ENCODE measurements around the gene APOC3. TPM values are rescaled to one million over a fixed set of nuclear protein-coding genes. Genes with fewer than 3 reads are reported as not detected.
"Not testable (repeated sequence)": the region's sequence is repeated elsewhere in the genome, so short reads cannot be mapped to it uniquely, and the experiment has no call there.

Gene APOC3
- polyA plus RNA-seq, 4 donors = 273 to 10,182 (median 3,455) TPM

DNA sequence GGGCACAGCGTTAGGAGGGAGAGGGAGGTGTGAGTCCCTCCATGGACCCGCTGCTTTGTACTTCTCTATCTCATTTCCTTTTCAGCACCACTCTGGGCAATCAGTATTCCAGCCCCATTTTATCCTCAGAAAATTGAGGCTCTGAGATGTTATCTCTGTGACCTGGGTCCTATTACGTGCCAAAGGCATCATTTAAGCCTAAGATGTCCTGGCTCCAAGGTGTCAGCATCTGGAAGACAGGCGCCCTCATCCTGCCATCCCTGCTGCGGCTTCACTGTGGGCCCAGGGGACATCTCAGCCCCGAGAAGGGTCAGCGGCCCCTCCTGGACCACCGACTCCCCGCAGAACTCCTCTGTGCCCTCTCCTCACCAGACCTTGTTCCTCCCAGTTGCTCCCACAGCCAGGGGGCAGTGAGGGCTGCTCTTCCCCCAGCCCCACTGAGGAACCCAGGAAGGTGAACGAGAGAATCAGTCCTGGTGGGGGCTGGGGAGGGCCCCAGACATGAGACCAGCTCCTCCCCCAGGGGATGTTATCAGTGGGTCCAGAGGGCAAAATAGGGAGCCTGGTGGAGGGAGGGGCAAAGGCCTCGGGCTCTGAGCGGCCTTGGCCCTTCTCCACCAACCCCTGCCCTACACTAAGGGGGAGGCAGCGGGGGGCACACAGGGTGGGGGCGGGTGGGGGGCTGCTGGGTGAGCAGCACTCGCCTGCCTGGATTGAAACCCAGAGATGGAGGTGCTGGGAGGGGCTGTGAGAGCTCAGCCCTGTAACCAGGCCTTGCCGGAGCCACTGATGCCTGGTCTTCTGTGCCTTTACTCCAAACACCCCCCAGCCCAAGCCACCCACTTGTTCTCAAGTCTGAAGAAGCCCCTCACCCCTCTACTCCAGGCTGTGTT lies 829 bp upstream of the APOC3 start:
- peaks cover 0 to 22% (median 0%) of the 10 kb centered on the region in 3 donors for H3K36me3 ChIP-seq (ENCODE audit: control insufficient read depth in 3 of 3, insufficient read depth in 2 of 3, low read depth in 1 of 3, low read length in 3 of 3)
- peak; percentile 90 to 93 for DNase-seq
- H3K27ac ChIP-seq (ENCODE audit: low read depth in 1 of 3, low read length in 2 of 3) = peak overlapping the region; percentile 4 to 99 (median 93)
- no peaks in the 10 kb centered on the region for H3K27me3 ChIP-seq (ENCODE audit: control insufficient read depth in 3 of 3, insufficient read depth in 3 of 3, low read length in 3 of 3)
- no peaks in the 10 kb centered on the region for H3K9me3 ChIP-seq (ENCODE audit: control insufficient read depth in 2 of 2, insufficient read depth in 1 of 2, low read depth in 1 of 2, low read length in 1 of 2)
- no peak for FAIRE-seq
- 27 to 56% (median 37%) methylated on average over 12 to 16 of the region's 16 CpGs for WGBS, 3 donors
- H3K4me3 ChIP-seq (ENCODE audit: low read depth in 1 of 3, low read length in 3 of 3) = peak overlapping the region in 2 of 3 donors; percentile 45 to 48
- peaks cover 5 to 76% (median 11%) of the 10 kb centered on the region in 3 donors for H3K4me1 ChIP-seq (ENCODE audit: control insufficient read depth in 3 of 3, insufficient read depth in 2 of 3, low read depth in 1 of 3, low read length in 2 of 3)

DNA sequence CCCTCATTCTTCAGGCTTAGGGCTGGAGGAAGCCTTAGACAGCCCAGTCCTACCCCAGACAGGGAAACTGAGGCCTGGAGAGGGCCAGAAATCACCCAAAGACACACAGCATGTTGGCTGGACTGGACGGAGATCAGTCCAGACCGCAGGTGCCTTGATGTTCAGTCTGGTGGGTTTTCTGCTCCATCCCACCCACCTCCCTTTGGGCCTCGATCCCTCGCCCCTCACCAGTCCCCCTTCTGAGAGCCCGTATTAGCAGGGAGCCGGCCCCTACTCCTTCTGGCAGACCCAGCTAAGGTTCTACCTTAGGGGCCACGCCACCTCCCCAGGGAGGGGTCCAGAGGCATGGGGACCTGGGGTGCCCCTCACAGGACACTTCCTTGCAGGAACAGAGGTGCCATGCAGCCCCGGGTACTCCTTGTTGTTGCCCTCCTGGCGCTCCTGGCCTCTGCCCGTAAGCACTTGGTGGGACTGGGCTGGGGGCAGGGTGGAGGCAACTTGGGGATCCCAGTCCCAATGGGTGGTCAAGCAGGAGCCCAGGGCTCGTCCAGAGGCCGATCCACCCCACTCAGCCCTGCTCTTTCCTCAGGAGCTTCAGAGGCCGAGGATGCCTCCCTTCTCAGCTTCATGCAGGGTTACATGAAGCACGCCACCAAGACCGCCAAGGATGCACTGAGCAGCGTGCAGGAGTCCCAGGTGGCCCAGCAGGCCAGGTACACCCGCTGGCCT lies 641 bp downstream of the APOC3 start:
- peaks cover 0 to 31% (median 0%) of the 10 kb centered on the region in 3 donors for H3K36me3 ChIP-seq (ENCODE audit: control insufficient read depth in 3 of 3, insufficient read depth in 2 of 3, low read depth in 1 of 3, low read length in 3 of 3)
- H3K27me3 ChIP-seq (ENCODE audit: control insufficient read depth in 3 of 3, insufficient read depth in 3 of 3, low read length in 3 of 3) = no peaks in the 10 kb centered on the region
- no peak for FAIRE-seq
- peak overlapping the region in 2 of 3 donors; percentile 45 to 47 for H3K4me3 ChIP-seq (ENCODE audit: low read depth in 1 of 3, low read length in 3 of 3)
- peak in 1 of 2 donors; percentile 13 for DNase-seq
- H3K4me1 ChIP-seq (ENCODE audit: control insufficient read depth in 3 of 3, insufficient read depth in 2 of 3, low read depth in 1 of 3, low read length in 2 of 3) = peaks cover 5 to 75% (median 11%) of the 10 kb centered on the region in 3 donors
- H3K9me3 ChIP-seq (ENCODE audit: control insufficient read depth in 2 of 2, insufficient read depth in 1 of 2, low read depth in 1 of 2, low read length in 1 of 2) = no peaks in the 10 kb centered on the region
- peak overlapping the region in 2 of 3 donors; percentile 93 to 99 for H3K27ac ChIP-seq (ENCODE audit: low read depth in 1 of 3, low read length in 2 of 3)
- WGBS, 3 donors = 87 to 94% (median 93%) methylated on average over 14 to 17 of the region's 17 CpGs

DNA sequence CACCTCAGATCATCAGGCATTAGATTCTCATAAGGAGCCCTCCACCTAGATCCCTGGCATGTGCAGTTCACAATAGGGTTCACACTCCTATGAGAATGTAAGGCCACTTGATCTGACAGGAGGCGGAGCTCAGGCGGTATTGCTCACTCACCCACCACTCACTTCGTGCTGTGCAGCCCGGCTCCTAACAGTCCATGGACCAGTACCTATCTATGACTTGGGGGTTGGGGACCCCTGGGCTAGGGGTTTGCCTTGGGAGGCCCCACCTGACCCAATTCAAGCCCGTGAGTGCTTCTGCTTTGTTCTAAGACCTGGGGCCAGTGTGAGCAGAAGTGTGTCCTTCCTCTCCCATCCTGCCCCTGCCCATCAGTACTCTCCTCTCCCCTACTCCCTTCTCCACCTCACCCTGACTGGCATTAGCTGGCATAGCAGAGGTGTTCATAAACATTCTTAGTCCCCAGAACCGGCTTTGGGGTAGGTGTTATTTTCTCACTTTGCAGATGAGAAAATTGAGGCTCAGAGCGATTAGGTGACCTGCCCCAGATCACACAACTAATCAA lies 2.2 kb downstream of the APOC3 start:
- H3K36me3 ChIP-seq (ENCODE audit: control insufficient read depth in 3 of 3, insufficient read depth in 2 of 3, low read depth in 1 of 3, low read length in 3 of 3) = peaks cover 0 to 46% (median 0%) of the 10 kb centered on the region in 3 donors
- peak overlapping the region in 2 of 3 donors; percentile 33 to 34 for H3K4me3 ChIP-seq (ENCODE audit: low read depth in 1 of 3, low read length in 3 of 3)
- H3K27ac ChIP-seq (ENCODE audit: low read depth in 1 of 3, low read length in 2 of 3) = peak overlapping the region in 2 of 3 donors; percentile 68 to 93
- WGBS, 3 donors = 76 to 87% (median 80%) methylated on average over 7 of the region's 7 CpGs
- FAIRE-seq (no peak), DNase-seq (no peak)
- peaks cover 5 to 73% (median 11%) of the 10 kb centered on the region in 3 donors for H3K4me1 ChIP-seq (ENCODE audit: control insufficient read depth in 3 of 3, insufficient read depth in 2 of 3, low read depth in 1 of 3, low read length in 2 of 3)
- H3K9me3 ChIP-seq (ENCODE audit: control insufficient read depth in 2 of 2, insufficient read depth in 1 of 2, low read depth in 1 of 2, low read length in 1 of 2) = no peaks in the 10 kb centered on the region
- H3K27me3 ChIP-seq (ENCODE audit: control insufficient read depth in 3 of 3, insufficient read depth in 3 of 3, low read length in 3 of 3) = no peaks in the 10 kb centered on the region

DNA sequence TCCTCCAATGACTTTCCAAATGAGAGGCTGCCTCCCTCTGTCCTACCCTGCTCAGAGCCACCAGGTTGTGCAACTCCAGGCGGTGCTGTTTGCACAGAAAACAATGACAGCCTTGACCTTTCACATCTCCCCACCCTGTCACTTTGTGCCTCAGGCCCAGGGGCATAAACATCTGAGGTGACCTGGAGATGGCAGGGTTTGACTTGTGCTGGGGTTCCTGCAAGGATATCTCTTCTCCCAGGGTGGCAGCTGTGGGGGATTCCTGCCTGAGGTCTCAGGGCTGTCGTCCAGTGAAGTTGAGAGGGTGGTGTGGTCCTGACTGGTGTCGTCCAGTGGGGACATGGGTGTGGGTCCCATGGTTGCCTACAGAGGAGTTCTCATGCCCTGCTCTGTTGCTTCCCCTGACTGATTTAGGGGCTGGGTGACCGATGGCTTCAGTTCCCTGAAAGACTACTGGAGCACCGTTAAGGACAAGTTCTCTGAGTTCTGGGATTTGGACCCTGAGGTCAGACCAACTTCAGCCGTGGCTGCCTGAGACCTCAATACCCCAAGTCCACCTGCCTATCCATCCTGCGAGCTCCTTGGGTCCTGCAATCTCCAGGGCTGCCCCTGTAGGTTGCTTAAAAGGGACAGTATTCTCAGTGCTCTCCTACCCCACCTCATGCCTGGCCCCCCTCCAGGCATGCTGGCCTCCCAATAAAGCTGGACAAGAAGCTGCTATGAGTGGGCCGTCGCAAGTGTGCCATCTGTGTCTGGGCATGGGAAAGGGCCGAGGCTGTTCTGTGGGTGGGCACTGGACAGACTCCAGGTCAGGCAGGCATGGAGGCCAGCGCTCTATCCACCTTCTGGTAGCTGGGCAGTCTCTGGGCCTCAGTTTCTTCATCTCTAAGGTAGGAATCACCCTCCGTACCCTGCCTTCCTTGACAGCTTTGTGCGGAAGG lies 2.9 kb downstream of the APOC3 start:
- no peak for FAIRE-seq
- Histone ChIP-seq H3K36me3 (ENCODE audit: control insufficient read depth in 3 of 3, insufficient read depth in 2 of 3, low read depth in 1 of 3, low read length in 3 of 3) (peaks cover 0 to 51% (median 0%) of the 10 kb centered on the region in 3 donors), H3K27ac (ENCODE audit: low read depth in 1 of 3, low read length in 2 of 3) (peak overlapping the region in 2 of 3 donors; percentile 68 to 93), H3K9me3 (ENCODE audit: control insufficient read depth in 2 of 2, insufficient read depth in 1 of 2, low read depth in 1 of 2, low read length in 1 of 2) (no peaks in the 10 kb centered on the region), H3K4me1 (ENCODE audit: control insufficient read depth in 3 of 3, insufficient read depth in 2 of 3, low read depth in 1 of 3, low read length in 2 of 3) (peaks cover 5 to 73% (median 6%) of the 10 kb centered on the region in 3 donors), H3K27me3 (ENCODE audit: control insufficient read depth in 3 of 3, insufficient read depth in 3 of 3, low read length in 3 of 3) (no peaks in the 10 kb centered on the region), H3K4me3 (ENCODE audit: low read depth in 1 of 3, low read length in 3 of 3) (peak overlapping the region in 2 of 3 donors; percentile 33 to 34)
- 71 to 78% (median 74%) methylated on average over 13 of the region's 13 CpGs for WGBS, 3 donors
- peak; percentile 27 to 58 for DNase-seq

DNA sequence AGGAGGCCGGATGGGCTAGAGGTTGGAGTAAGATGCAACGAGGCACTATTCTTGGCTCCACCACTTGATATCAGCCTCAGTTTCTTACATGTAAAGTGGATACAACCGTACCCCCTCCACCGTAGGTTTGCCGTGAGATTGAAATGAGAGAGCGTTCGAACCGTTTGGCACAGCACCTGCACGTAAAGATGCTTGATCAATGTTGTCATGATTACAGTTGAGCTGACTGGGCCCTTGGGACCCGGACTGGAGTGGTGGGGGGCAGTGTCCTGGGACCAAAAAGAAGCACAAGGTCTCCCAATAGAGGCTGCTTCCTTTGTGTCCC lies 3.7 kb downstream of the APOC3 start:
- FAIRE-seq (no peak), DNase-seq (peak in 1 of 2 donors; percentile 5)
- H3K9me3 ChIP-seq (ENCODE audit: control insufficient read depth in 2 of 2, insufficient read depth in 1 of 2, low read depth in 1 of 2, low read length in 1 of 2) = no peaks in the 10 kb centered on the region
- H3K4me3 ChIP-seq (ENCODE audit: low read depth in 1 of 3, low read length in 3 of 3) = no peak overlapping the region
- no peaks in the 10 kb centered on the region for H3K27me3 ChIP-seq (ENCODE audit: control insufficient read depth in 3 of 3, insufficient read depth in 3 of 3, low read length in 3 of 3)
- H3K36me3 ChIP-seq (ENCODE audit: control insufficient read depth in 3 of 3, insufficient read depth in 2 of 3, low read depth in 1 of 3, low read length in 3 of 3) = peaks cover 0 to 51% (median 0%) of the 10 kb centered on the region in 3 donors
- 88 to 94% (median 90%) methylated on average over 10 of the region's 10 CpGs for WGBS, 3 donors
- H3K4me1 ChIP-seq (ENCODE audit: control insufficient read depth in 3 of 3, insufficient read depth in 2 of 3, low read depth in 1 of 3, low read length in 2 of 3) = peaks cover 5 to 73% (median 7%) of the 10 kb centered on the region in 3 donors
- H3K27ac ChIP-seq (ENCODE audit: low read depth in 1 of 3, low read length in 2 of 3) = peak overlapping the region in 2 of 3 donors; percentile 68 to 93

DNA sequence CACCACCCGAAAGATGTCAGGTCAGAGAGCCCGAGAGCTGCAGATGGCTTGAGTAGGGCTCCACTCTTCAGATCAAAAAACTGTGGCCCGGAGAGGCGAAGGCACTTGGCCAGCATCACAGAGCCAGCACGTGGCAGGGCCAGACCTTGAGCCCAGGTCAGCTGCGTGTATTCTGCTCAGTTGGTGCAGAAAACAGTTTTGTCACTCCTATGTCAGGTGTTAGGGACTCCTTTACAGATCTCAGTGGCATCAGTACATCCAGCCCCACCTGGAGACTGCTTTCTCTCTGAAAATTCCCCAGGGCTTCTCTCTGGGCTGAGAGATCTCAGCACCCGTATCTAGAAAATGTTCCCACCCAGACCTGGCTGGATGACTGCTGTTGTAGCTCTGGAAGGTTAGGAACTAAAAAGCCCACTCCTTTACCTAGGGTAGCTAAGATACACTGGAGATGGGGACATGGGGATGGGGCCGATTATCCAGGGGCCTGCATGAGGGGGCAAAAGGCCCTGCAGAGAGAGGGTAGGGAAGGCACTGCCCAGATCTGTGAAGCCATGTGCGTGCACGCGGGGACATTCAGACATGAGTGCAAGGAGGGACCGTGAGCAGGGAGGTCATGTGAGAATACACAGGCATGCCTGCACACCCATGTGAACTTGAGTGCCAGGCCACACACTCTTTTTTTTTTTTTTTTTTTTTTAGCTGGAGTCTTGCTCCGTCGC lies 4.3 kb downstream of the APOC3 start:
- Histone ChIP-seq H3K4me1 (ENCODE audit: control insufficient read depth in 3 of 3, insufficient read depth in 2 of 3, low read depth in 1 of 3, low read length in 2 of 3) (peaks cover 4 to 73% (median 7%) of the 10 kb centered on the region in 3 donors), H3K9me3 (ENCODE audit: control insufficient read depth in 2 of 2, insufficient read depth in 1 of 2, low read depth in 1 of 2, low read length in 1 of 2) (no peaks in the 10 kb centered on the region), H3K36me3 (ENCODE audit: control insufficient read depth in 3 of 3, insufficient read depth in 2 of 3, low read depth in 1 of 3, low read length in 3 of 3) (peaks cover 0 to 51% (median 0%) of the 10 kb centered on the region in 3 donors), H3K27ac (ENCODE audit: low read depth in 1 of 3, low read length in 2 of 3) (peak overlapping the region in 2 of 3 donors; percentile 68 to 93), H3K4me3 (ENCODE audit: low read depth in 1 of 3, low read length in 3 of 3) (no peak overlapping the region), H3K27me3 (ENCODE audit: control insufficient read depth in 3 of 3, insufficient read depth in 3 of 3, low read length in 3 of 3) (no peaks in the 10 kb centered on the region)
- 74 to 91% (median 77%) methylated on average over 14 of the region's 14 CpGs for WGBS, 3 donors
- no peak for FAIRE-seq
- peak in 1 of 2 donors; percentile 47 for DNase-seq

DNA sequence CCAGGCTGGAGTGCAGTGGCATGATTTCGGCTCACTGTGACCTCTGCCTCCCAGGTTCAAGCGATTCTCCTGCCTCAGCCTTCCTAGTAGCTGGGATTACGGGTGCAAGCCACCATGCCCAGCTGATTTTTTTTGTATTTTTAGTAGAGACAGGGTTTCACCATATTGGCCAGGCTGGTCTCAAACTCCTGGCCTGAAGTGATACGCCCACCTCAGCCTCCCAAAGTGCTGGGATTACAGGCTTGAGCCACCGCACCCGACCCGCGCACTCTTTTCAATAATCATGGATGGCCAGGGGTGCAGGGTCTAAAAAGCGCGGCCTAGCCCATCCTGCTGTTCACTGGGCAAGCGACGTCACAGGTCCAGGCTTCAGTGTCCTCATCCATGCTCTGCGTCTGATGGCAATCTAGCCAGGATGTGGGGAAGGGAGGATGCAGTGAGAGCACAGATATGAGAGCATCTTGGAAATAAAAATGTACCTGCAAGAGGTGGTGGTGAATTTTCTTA lies 4.9 kb downstream of the APOC3 start:
- peak overlapping the region in 1 of 3 donors; percentile 69 for H3K4me3 ChIP-seq (ENCODE audit: low read depth in 1 of 3, low read length in 3 of 3)
- peak overlapping the region; percentile 75 to 94 (median 93) for H3K27ac ChIP-seq (ENCODE audit: low read depth in 1 of 3, low read length in 2 of 3)
- not testable (repeated sequence) for H3K27me3 ChIP-seq (ENCODE audit: control insufficient read depth in 3 of 3, insufficient read depth in 3 of 3, low read length in 3 of 3); H3K9me3 ChIP-seq (ENCODE audit: control insufficient read depth in 2 of 2, insufficient read depth in 1 of 2, low read depth in 1 of 2, low read length in 1 of 2); FAIRE-seq
- peak in 1 of 2 donors; percentile 39 for DNase-seq
- 78 to 84% (median 84%) methylated on average over 13 of the region's 13 CpGs for WGBS, 3 donors
- H3K36me3 ChIP-seq (ENCODE audit: control insufficient read depth in 3 of 3, insufficient read depth in 2 of 3, low read depth in 1 of 3, low read length in 3 of 3) = peaks cover 0 to 51% (median 0%) of the 10 kb centered on the region in 3 donors
- H3K4me1 ChIP-seq (ENCODE audit: control insufficient read depth in 3 of 3, insufficient read depth in 2 of 3, low read depth in 1 of 3, low read length in 2 of 3) = peaks cover under 1 to 75% (median 5%) of the 10 kb centered on the region in 3 donors

Measured in small intestine (tissue), 7 donors.